ENCODE results near the gene ADCY6.
A peak's percentile ranks its signal among the peaks of the same experiment; 100 is the strongest.

Gene ADCY6

DNA sequence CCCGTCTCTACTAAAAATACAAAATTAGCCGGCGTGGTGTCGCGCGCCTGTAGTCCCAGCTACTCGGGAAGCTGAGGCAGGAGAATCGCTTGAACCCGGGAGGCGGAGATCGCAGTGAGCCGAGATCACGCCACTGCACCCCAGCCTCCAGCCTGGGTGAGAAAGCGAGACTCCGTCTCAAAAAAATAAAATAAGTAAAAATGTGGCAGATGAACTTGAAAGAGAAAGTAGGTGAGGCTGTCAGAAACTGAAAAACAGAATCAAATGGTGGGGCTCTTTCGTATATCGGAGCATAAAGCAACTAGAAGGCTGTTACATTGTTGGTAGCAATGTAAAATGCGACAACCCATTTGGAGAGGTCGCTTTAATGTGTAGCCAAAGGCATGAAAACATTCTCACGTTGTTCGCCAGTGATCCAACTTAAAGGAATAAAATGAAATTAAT lies 71.6 kb downstream of the ADCY6 start:
- no peak for DNase-seq (ENCODE audit: extremely low read depth, low read depth)
- TF ChIP-seq CTCF (IDR thresholded peaks at IDR 0.05; ENCODE audit: low read depth, low read length): no peak

- peak; percentile 100 for DNase-seq (ENCODE audit: extremely low read depth, low read depth)
- peak; percentile 12 for TF ChIP-seq CTCF (IDR thresholded peaks at IDR 0.05; ENCODE audit: low read depth, low read length)
These were observed 72.2 kb downstream of the ADCY6 start, which contains the start of gene CCNT1 for GRCh38 chr12:48716493-48717251. CCNT1 (minus strand) TSS chr12:48716707; CDS start chr12:48716675, 32 bp downstream.

All from AG09319 (cell line).